SK-N-MC (cell line): ENCODE measurements around the gene KCNJ15.

Experiments
- EZH2 ChIP-seq: fragments of 200-600 bp; sonication (generic); IDR thresholded peaks from one replicate; pipeline ENCODE4 v1.6.1; 2017; ENCODE audit warnings: antibody characterized with exemption
- POLR2AphosphoS5 ChIP-seq: IDR thresholded peaks from 2 replicates; pipeline ENCODE4 v1.6.1; 2012; ENCODE audit warnings: mild to moderate bottlenecking, low read depth, low read length, borderline replicate concordance

DNA sequence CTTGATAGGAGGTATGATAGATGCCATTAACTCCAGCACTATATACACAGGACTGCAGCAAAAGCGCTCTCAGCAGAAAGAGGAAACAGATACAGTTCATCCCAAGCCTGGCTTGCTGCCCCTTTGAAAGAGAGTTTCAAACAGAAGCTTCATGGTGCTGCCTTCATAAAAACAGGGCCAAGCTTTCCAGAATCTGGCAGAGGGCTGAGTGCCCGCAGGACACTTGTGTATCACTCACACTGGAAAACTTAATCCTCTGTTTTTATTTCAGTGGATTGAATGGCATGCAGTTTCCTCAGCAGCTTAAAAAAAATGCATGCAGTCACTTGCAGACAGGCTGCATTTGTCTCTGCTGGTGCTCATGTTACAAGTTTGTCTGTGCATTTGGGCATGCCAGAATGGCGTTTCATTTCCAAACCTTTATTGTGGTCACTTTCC is 40.4 kb downstream of the KCNJ15 start:
- TF ChIP-seq POLR2AphosphoS5 (no peak), EZH2 (no peak)
